NCI-H187 (cell line): Measurements from ENCODE around the gene ENOSF1.
"Not testable (repeated sequence)": the region's sequence is repeated elsewhere in the genome, so short reads cannot be mapped to it uniquely, and the experiment has no call there.

Source experiments
- DNase-seq, 2 experiments: peaks; one replicate each; lab custom pipeline; 2025; lab: John Stamatoyannopoulos, UW

Gene ENOSF1

DNA sequence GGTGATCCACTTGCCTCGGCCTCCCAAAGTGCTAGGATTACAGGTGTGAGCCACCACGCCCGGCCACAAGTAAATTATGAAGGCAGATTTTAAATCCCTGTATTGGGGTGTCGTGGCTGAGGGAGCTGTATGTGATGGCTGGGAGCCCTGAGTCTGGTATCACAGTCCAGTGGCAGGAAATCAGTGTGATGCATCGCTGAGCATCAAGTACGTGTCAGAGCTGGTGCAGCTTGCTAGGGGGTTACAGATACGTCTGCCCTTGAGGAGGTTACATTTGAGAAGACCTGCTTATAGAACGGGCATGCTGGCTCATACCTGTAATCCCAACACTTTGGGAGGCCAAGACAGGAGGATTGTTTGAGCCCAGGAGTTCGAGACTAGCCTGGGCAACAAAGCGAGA lies 4.3 kb downstream of the ENOSF1 start:
- DNase-seq = no peak

DNA sequence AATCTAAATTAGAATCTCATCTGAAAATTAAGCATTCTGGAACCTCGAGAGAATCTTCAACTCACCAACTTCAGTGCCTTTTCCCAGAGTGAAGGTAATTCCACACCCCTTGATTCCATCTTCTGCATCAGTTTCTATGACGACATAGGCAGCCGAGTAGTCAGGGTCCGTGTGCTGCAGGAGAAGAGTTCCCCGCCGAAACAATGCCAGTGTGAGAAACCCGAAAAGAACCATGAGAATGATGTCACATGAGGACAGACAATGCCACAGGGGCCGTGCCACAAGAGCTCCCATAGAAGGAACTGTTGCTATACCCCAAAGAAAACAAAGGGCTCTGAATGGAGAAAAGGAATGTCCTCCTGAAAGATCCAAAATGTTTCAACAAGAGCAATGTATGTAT lies 6.0 kb downstream of the ENOSF1 start:
- DNase-seq = no peak

DNA sequence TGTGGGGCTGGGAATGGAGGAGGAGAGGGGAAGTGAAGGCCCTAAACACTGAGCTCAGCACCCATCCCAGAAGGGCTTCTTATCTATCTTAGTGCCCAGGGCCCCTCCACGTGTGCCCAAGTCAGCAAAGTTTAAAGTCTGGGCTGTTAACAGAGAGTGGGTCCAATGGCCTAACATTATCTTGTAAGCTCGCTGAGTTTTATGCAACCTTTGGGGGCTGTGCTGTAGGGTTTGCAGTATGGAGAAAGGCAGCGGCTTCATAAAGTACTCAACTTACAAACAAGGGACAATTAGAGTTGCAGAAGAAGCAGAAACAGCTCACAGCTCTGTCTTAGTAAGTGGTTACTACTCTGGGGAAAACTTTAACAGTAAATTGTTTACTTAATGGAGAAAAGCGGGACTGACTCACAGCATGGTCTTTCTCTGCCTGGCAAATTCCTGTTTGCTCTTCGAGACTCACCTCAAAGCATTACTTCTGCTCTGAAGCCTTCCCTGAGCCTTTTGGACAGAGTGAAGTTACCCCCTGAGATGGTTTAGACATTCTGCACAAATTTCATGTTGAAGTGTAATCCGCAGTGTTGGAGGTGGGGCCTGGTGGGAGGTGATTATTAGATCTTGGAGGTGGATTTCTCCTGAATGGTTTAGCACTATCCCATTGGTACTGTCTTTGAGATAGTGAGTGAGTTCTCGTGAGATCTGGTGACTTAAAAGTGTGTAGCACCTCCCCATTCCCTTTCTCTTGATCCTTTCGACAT lies 9.0 kb downstream of the ENOSF1 start:
- DNase-seq = no peak

DNA sequence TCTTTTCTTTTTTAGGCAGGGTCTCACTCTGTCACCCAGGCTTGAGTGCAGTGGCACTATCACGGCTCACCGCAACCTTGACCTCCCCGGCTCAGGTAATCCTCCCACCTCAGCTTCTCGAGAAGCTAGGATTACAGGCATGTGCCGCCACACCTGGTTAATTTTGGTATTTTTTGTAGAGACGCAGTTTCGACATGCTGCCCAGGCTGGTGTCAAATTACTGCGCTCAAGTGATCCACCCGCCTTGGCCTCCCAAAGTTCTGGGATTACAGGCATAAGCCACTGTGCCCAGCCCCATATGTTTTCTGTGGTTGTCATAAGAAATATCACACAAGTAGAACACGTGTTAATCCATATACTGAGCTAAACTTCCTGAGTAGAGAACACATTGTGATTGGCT lies 14.6 kb downstream of the ENOSF1 start:
- DNase-seq = no peak

DNA sequence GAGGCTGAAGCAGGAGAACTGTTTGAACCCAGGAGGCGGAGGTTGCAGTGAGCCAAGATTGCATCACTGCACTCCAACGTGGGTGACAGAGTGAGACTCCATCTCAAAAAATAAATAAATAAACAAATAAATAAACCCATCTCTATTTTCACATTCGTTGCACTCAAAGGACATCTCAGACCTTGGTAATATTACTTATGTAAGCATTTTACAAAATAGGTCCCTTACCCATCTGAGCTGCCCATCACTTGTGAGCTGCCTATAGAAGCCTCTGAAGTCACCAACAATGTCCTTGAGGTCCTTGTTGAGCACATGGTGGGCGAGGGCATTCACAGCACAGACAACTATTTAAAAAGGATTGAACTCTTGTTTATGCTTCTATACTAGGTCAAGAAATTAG lies 15.4 kb downstream of the ENOSF1 start:
- no peak for DNase-seq

DNA sequence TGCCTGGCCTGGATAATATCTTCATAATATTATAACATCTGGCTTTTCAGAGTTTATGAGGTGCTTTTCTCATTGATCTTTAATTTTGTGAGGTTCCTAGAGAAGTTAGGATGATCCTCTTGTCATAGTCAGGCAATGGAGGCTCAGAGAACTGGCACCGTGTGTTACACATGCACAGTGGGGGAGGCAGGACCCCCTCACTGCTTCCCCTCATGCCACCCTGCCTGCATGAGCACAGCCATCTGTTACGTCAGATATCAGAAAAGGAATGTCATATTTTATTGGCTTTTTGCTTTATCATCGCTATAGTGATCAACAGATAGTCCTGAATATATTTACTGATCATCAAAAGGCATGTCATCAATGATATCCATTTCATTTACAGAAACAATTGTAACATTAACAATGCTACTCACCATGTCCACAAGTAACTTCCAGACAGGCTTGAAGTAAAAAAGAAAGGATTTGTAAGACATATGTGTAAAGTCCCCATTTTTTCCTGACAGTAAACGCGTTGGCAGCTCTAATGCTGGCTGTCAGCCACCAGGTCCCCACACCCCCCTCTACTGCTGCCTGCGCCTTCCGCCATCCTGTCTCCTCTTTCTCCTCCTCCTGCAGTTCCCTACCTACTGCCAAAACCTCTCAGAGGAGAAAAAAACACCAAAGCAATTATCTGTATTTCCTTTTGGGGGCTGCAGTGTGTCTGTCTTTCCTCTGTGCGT lies 18.8 kb downstream of the ENOSF1 start:
- DNase-seq = no peak

DNA sequence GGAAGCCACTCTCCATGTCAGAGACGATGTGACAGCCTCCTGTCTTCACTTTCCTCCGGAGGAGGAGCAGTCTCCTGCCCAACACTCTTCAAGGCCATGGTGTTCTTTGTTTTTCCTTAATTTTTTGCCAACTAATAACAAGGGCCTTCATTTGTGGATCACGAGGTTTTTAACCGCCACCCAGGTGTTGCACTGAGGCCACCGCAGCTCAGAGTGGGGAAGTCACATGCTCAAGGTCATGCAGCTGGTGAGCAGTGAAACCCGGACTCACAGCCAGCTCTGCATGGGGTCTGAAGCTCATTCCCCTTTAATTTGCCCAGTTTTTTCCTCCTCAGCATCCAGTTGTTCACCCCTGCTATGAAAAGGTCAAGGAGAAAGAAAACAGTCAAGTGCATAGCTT lies 19.6 kb downstream of the ENOSF1 start:
- no peak for DNase-seq

DNA sequence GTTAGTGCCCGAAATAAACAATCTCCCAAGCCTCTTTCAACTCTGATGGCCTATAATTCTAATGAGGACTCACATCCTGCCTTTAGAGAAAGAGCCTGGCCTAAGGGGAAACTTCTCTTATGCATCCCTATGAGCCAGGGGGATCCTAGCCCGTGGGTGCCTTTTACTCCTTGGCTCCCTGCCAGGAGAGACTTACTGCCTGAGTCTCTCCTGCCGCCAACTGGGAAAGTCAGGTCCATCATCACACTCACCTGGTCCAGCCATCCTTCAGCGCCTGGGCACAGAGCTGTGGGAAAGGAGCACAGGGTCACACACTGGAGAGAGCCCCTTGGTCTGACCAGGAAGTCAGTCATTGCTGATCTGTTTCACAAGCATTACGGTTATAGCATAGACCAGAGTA lies 24.1 kb downstream of the ENOSF1 start:
- DNase-seq = no peak

DNA sequence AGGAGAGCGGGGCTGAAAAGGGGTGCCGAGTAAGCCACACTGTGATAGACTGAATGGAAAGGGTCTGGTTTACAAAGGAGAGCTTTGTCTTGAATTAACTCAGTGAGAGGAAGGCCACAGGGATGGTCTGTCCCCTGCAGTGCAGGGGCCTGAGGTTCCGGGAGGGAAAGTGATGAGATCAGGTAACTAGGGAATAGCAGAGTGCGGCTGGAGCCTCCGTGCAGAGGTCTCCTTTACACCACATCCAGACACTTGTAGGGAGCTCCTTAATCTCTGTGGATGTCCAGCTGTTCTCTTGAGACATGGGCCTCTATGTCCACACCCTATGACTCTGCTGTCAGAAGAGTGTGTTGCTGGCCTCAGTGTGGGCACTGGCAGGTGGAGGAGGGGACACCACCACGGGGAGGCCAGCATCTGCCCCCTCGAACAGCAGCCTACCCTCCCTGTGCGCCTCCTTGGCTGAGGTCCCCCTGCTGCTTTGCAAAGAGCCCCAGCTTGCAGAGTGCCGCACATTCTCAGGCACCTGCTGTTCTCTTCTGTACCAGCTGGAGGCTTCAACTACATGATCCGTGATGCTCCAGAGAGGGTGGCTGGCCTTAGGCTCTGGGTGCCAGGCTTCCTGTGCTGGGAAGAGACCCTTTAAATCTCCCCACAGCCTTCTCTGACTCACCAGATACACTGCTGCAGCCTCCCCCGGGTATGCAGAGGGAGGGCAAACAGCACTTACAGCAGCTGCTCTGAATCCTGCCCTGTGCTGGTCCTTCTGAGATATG lies 25.9 kb downstream of the ENOSF1 start:
- no peak for DNase-seq

DNA sequence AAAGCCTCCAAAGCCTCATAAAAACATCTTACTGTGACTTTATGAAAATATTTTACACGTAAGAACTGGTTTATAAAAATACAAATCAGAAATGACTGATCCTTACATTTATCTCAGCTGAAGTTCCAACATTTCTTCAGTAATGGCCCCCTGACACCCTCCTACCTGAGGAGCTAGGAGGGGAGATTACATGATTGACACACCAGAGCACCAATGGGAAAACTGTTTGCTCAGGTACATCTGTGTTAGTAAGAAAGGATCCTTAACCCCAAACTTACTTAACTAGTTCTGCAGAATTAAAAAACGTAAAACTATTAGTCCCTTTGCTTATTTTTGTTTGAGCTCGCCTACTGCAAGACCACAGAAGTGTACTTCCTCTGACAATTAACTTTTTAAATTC lies 27.0 kb downstream of the ENOSF1 start:
- no peak for DNase-seq

DNA sequence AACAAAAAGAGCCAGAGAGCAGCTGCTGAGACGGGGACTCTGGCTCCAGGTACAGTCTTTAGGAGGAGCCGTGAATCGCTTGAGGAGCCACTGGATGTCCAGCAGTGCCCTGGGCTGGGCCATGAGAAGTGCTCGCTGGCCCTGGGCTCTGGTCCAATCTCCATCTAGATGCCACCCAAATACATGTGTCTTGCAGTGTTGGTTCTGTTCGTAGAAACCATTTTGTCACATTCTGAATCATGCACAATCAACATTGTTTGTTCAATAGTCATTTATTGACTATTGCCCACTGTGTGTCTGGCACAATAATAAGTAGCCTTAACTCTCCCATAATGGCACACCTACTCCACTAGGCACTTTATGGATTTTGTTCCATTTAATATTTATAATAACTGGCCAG lies 28.9 kb downstream of the ENOSF1 start:
- no peak for DNase-seq

DNA sequence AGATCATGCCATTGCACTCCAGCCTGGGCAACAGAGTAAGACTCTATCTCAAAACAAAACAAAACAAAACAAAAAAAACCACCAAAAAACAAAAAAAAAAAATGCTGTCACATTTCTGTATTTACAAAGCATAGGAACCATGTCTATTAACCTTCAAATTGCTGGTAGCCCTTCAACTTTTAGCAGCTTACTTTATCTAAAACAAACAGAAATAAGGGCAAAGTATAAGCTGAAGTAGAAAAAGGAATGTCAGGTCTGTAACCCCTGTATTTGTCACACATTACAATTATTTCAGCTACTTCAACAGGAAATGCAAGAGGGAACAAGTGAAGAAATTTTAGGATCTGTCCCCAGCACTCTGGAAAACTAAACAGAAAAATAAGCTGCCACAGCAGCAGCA lies 29.6 kb downstream of the ENOSF1 start:
- DNase-seq = no peak

DNA sequence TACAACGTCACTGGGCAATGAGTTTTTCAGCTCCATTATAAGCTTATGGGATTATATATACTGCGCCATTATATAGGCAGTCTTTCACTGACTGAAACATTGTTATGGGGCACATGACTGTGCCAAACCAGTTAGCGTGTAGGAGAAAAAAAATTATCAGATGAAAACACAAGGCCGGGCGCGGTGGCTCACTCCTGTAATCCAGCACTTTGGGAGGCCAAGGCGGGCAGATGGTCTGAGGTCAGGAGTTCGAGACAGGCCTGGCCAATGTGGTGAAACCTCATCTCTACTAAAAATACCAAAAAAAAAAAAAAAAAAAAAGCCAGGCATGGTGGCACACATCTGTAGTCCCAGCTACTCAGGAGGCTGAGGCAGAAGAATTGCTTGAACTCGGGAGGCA lies 30.0 kb downstream of the ENOSF1 start:
- not testable (repeated sequence) for DNase-seq

DNA sequence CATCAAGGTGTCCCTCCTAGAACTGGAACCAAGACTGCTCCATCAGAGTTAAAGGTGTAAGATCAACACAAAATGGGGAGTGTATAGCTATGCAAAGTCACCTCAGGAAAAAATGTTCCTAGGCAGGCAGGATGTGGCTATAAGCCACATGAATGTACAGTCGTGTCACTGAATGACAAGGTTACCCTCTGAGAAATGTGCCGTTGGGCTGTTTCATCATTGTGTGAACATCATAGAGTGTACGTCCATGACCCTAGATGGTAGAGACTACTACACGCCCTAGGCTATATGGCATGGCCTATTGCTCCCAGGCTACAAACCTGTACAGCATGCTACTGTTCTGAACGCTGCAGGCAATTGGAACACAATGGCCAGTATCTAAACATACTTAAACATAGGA lies 30.4 kb downstream of the ENOSF1 start:
- DNase-seq = no peak

DNA sequence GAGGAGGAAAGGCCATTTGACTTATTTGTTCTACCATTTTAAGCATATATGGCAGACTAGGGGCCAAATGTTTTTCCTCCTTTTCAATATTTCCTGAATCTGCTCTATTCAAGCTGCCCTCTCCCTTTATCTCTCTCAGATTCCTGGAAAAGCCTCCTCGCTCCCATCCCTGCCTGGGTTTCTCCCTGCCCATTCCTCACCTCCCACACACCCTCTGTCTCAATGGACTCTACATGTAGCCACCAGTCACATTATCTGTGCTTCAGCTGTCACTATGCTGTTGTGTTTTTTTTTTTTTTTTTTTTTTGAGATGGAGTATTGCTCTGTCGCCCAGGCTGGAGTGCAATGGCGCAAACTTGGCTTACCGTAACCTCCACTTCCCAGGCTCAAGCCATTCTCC lies 32.0 kb downstream of the ENOSF1 start:
- no peak for DNase-seq

DNA sequence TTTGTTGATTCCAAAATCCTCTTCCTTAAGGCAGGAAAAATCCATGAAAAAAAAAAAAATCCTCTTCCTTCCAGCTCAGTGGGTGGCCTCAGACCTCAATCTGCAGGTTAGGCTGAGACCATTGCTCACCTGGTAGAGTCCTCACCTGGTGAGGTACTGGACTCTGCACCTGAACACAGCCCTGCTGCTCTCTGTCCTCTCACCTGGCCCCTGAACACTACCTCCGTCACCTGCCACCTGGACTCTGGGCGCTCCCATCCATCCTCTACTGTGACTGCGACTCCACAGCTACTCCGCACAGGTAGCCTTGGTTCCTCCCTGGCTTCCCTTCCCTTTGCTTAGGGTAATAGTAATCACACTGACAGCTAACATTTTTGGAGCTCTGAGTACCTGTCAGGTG lies 32.9 kb downstream of the ENOSF1 start:
- no peak for DNase-seq

DNA sequence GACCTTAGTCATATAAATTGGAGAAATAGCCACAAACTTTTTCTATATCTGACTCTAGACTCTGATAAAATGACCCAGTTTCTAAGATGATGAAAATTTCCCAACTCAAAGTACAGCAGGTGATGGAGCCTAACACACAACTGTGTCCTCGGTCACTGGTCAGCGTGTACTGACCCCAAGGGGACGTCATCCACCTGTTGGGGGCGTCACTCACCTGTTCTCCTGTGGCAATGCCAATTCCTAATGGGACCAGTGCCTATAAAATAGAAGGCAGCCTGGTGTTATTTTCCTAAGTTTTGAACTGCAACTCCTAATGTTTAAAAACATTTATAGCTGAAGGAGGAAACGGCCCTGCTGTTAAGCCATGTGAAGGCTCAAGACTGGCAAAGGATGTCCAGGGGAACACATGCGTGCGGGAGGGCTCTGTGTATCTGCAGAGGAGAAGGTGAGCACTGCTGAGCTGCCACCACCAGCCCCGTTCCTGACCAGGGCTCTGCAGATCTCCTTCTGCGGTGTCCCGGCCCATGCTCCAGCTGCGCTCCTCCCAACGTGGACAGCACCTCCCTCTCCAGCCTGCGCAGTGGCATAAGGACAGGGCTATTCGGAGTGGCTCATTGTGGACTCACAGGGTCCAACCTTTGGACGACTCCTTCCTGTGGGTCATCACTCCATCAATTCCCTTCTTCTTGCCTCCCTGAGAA lies 33.8 kb downstream of the ENOSF1 start:
- no peak for DNase-seq

DNA sequence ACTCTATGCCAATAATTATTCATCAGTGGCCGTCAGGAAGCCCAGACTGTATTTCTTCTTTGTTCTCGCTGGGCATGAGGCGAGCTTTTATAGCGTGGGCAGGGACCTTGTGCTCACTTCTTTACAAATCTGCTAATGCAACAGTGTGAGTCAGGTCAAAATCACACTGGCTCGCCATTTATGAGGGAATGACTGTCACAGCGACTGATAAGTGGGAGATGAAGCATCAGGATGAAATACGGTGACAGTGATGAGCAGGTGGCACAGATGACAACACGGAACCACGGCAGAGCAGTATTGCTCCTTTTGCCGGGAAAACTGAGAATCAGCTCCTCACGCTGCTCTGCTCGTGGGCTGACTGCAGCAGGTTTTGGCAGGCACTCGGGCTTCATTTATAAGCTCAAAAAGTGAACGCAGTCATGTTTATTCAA lies 34.5 kb downstream of the ENOSF1 start:
- DNase-seq = peak in 1 of 2 experiments; percentile 13

DNA sequence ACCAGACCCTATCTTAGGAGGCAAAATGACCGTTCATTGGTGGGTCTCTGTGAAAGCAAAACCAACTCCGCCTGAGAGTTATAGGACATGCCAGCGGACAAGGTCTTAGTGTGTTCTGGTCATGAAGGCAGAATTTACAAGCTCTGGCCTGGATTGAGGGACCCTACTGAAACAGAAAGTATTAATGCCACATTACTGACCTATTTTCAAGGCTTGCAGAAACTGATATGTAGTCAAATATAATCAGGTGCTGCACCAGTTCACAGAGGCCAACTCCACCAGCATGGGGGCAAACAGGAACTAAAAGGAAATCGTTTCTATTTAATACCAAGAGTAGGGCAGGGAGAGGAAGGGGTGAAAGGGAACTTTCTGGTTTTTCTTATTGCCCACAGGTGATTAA lies 35.3 kb downstream of the ENOSF1 start:
- no peak for DNase-seq

DNA sequence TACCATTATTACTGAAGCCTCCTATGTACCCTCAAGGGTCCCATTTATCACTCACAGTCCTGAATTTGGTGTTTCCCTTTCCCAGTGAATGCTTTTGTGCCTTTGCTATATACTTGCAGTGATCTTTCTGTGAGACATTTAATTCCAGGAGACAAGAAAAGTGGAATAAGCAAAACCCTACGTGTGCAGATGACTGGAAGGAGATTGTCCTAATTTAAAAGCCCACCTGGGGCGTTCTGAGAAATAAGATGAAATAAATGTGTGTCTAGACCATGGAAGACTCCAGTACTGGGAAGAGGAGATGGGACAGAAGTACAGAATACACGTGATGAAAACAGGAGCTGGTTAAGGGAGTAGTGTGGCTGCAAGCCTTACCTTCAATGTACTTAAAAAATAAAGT lies 35.7 kb downstream of the ENOSF1 start:
- no peak for DNase-seq

DNA sequence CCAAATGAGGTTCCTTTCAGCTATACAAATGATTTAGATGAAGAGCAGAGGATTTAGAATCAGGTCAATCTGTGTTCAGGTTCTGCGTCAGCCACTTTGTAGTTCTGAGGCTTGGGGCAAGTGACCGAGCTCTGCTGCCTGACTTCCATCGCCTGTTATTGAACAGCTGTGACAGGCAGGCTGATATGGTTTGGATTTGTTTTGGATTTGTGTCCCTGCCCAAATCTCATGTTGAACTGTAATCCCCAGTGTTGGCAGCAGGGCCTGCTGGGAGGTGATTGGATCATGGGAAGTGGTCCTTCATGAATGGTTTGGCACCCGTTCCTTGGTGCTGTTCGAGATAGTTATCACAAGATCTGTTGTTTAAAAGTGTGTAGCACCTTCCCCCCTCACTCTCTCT lies 36.4 kb downstream of the ENOSF1 start:
- no peak for DNase-seq

DNA sequence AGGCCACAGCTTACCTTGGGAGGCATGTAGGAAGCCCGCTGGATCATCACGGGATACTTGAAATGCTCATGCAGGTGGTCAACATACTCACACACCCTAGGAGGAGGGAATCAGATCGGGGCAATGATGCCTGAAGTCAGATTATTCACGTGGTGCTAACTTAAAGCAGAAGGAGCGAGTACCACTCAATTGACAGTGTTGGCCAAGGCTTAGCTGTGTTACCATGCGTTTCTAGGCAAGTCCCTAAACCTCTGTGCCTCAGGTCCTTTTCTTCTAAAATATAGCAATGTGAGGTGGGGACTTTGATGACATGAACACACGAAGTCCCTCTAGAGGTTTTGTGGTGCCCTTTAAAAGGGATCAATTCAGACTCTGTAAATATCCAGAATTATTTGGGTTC lies 37.1 kb downstream of the ENOSF1 start:
- DNase-seq = no peak
